ENCODE results near the gene GUCY2C. TPM values are rescaled to one million over a fixed set of nuclear protein-coding genes. Genes with fewer than 3 reads are reported as not detected.

The GUCY2C gene
- total and polyA plus RNA-seq, 4 donors = 3.0 TPM; not detected in 3

DNA sequence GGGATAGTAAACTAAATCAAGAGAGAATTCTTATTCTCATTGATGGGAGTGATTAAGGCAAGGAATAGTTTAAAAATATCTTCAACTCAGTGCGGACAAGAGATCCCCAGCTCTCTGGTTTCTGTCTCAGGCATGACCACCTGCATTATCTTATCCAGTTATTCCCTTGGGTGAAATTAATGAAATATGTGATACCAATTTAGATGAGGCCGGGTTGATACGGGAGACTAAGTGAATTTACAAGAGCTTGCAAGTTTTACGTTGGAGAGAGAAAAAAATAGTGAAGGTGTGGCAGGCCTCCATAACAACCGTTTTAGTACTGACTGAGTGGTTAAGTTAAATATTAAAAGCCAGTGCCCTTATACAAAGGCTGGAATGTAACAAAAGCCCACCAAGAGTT, 67.6 kb downstream of the GUCY2C start:
- H3K27me3 ChIP-seq (ENCODE audit: control insufficient read depth in 1 of 2, insufficient read depth in 2 of 2, low read length in 1 of 2) = no peaks in the 10 kb centered on the region
- DNase-seq = no peak
- WGBS, 2 donors = 81 to 84% methylated on average over 5 of the region's 5 CpGs
- no peak for ATAC-seq (ENCODE audit: low FRiP score)
- H3K27ac ChIP-seq (ENCODE audit: low read depth in 1 of 2, low read length in 2 of 2) = no peak overlapping the region
- H3K4me1 ChIP-seq (ENCODE audit: control insufficient read depth in 1 of 2, insufficient read depth in 2 of 2, low read length in 2 of 2) = no peaks in the 10 kb centered on the region
- intact Hi-C loops (cut with DNase I) = no loop called here
- H3K4me3 ChIP-seq (ENCODE audit: low read length in 2 of 2) = no peak overlapping the region
- H3K9me3 ChIP-seq (ENCODE audit: control insufficient read depth, low read length) = no peaks in the 10 kb centered on the region
- H3K36me3 ChIP-seq (ENCODE audit: control insufficient read depth in 1 of 2, insufficient read depth in 2 of 2, low read length in 1 of 2) = no peaks in the 10 kb centered on the region

DNA sequence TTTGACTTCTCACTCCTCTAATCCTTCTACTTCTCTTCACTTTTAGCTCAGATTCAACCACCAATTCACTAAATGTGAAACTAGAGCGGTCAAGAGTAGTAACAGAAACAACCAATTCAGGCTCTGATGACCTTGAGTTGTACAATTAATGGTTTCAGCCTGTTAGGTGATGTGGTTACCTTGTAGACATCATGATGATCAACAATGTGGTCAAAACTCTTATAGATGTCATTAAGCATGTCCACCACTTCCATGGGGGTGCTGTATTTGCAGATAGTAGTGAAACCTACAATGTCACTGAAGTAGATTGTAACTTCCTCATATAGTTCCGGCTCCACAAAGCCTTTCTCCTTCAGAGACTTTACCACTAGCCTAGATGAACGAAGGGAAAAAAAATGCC, 74.6 kb downstream of the GUCY2C start:
- intact Hi-C loops (cut with DNase I) = loop anchor here in 1 of 2 donors (5.0 kb wide), 1 partner anchor 385 kb away; no protein-coding TSS in a partner anchor
- Histone ChIP-seq H3K4me3 (ENCODE audit: low read length in 2 of 2) (no peak overlapping the region), H3K27ac (ENCODE audit: low read depth in 1 of 2, low read length in 2 of 2) (no peak overlapping the region), H3K9me3 (ENCODE audit: control insufficient read depth, low read length) (no peaks in the 10 kb centered on the region), H3K4me1 (ENCODE audit: control insufficient read depth in 1 of 2, insufficient read depth in 2 of 2, low read length in 2 of 2) (no peaks in the 10 kb centered on the region), H3K36me3 (ENCODE audit: control insufficient read depth in 1 of 2, insufficient read depth in 2 of 2, low read length in 1 of 2) (no peaks in the 10 kb centered on the region), H3K27me3 (ENCODE audit: control insufficient read depth in 1 of 2, insufficient read depth in 2 of 2, low read length in 1 of 2) (no peaks in the 10 kb centered on the region)
- DNase-seq (no peak), ATAC-seq (ENCODE audit: low FRiP score) (no peak)
- 90 to 94% methylated on average over 3 of the region's 3 CpGs for WGBS, 2 donors

DNA sequence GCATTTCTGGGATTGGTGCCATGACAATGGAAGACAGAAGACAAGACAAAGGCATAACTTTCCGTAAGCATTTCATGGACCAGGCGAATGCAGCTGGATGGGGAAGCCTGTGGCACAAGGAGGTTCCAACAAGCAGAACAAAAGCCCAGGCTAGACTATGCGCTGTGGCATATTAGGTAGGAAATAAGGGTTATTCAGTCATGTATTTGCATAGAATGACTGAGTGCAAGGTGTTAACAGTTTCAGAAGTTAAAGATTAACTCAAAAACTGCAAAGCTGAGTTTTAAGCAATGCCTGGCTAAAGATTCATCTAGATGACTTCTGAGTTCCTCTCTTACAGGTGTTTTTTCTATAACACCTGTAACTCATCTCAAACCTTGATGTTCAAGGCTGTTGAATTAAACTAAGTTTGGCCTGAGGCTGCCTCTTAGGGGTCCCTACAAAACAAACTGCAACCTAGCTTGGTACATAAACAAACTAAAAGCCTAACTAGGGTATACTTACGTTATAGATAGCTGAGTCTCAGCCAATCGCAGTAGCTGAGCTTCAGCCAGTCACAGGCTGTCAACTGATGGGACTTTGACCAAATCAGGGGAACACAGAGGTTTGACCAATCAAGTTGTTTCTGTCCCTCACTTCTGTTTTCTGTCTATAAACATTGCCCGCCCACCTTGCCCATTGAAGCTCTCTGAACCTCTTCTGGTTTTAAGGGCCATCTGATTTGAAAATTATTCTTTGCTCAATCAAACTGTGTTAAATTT, 76.5 kb downstream of the GUCY2C start:
- Histone ChIP-seq H3K9me3 (ENCODE audit: control insufficient read depth, low read length) (no peaks in the 10 kb centered on the region), H3K4me1 (ENCODE audit: control insufficient read depth in 1 of 2, insufficient read depth in 2 of 2, low read length in 2 of 2) (no peaks in the 10 kb centered on the region), H3K4me3 (ENCODE audit: low read length in 2 of 2) (no peak overlapping the region), H3K27me3 (ENCODE audit: control insufficient read depth in 1 of 2, insufficient read depth in 2 of 2, low read length in 1 of 2) (no peaks in the 10 kb centered on the region), H3K27ac (ENCODE audit: low read depth in 1 of 2, low read length in 2 of 2) (no peak overlapping the region), H3K36me3 (ENCODE audit: control insufficient read depth in 1 of 2, insufficient read depth in 2 of 2, low read length in 1 of 2) (no peaks in the 10 kb centered on the region)
- DNase-seq (no peak), ATAC-seq (ENCODE audit: low FRiP score) (no peak)
- WGBS, 2 donors = 93% methylated on average over 6 of the region's 6 CpGs
- intact Hi-C loops (cut with DNase I) = loop anchor here (5.0 kb wide), 1 partner anchor 383 kb away; no protein-coding TSS in a partner anchor

DNA sequence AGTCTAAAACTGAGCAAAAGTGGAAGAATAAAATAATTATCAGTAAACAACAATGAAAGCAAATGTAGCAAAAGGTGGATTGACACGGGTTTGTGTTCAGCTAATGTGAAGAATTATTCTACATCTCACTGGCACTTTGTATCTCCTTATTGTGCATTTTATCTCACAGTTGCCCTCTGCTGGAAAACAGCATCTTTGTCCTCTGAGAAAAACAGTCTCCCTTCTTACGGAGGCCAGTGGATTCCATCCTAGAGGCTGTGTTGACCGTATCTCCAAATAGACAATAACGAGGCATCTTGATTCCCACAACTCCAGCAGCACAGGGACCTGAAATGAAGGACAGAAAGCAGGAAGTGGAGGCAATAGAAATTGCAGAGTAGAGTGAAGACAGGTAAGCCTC, 77.4 kb downstream of the GUCY2C start:
- WGBS, 2 donors = 39 to 42% methylated on average over 4 of the region's 4 CpGs
- ATAC-seq (ENCODE audit: low FRiP score) = no peak
- intact Hi-C loops (cut with DNase I) = loop anchor here in 1 of 2 donors (5.0 kb wide), 1 partner anchor 382 kb away; no protein-coding TSS in a partner anchor

DNA sequence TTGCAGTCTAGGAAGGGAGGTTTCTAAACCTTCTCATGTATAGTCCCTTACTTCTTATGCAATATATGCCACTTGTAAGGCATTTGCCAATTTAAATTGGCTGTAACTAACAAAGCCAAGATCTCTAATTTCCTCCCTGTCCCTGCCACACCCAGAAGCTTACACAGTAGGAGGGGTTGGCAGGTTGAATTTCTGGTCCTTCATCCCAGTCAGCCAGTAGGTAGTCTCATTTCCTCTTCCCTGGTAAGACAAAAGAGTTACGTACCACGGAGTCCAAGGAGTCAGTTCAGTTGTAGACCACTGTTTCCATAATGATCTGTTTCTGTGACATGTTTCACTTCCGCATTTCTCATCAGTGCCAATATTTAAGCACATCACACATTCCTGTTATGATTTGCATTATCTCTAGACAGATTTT, 81.7 kb downstream of the GUCY2C start:
- no peak for ATAC-seq (ENCODE audit: low FRiP score)
- 77 to 85% methylated on average over 3 of the region's 3 CpGs for WGBS, 2 donors
- no peak for DNase-seq
- intact Hi-C loops (cut with DNase I) = loop anchor here in 1 of 2 donors (5.0 kb wide), 1 partner anchor 377 kb away; no protein-coding TSS in a partner anchor
- Histone ChIP-seq H3K36me3 (ENCODE audit: control insufficient read depth in 1 of 2, insufficient read depth in 2 of 2, low read length in 1 of 2) (no peaks in the 10 kb centered on the region), H3K4me3 (ENCODE audit: low read length in 2 of 2) (no peak overlapping the region), H3K9me3 (ENCODE audit: control insufficient read depth, low read length) (no peaks in the 10 kb centered on the region), H3K27me3 (ENCODE audit: control insufficient read depth in 1 of 2, insufficient read depth in 2 of 2, low read length in 1 of 2) (no peaks in the 10 kb centered on the region), H3K27ac (ENCODE audit: low read depth in 1 of 2, low read length in 2 of 2) (no peak overlapping the region), H3K4me1 (ENCODE audit: control insufficient read depth in 1 of 2, insufficient read depth in 2 of 2, low read length in 2 of 2) (peaks cover 0 to 2% of the 10 kb centered on the region in 2 donors)

More for the DNA sequence above, 77.4 kb downstream of the GUCY2C start:
- Histone ChIP-seq H3K27me3 (ENCODE audit: control insufficient read depth in 1 of 2, insufficient read depth in 2 of 2, low read length in 1 of 2) (no peaks in the 10 kb centered on the region), H3K27ac (ENCODE audit: low read depth in 1 of 2, low read length in 2 of 2) (no peak overlapping the region), H3K9me3 (ENCODE audit: control insufficient read depth, low read length) (no peaks in the 10 kb centered on the region), H3K4me3 (ENCODE audit: low read length in 2 of 2) (no peak overlapping the region), H3K4me1 (ENCODE audit: control insufficient read depth in 1 of 2, insufficient read depth in 2 of 2, low read length in 2 of 2) (no peaks in the 10 kb centered on the region), H3K36me3 (ENCODE audit: control insufficient read depth in 1 of 2, insufficient read depth in 2 of 2, low read length in 1 of 2) (no peaks in the 10 kb centered on the region)
- no peak for DNase-seq

DNA sequence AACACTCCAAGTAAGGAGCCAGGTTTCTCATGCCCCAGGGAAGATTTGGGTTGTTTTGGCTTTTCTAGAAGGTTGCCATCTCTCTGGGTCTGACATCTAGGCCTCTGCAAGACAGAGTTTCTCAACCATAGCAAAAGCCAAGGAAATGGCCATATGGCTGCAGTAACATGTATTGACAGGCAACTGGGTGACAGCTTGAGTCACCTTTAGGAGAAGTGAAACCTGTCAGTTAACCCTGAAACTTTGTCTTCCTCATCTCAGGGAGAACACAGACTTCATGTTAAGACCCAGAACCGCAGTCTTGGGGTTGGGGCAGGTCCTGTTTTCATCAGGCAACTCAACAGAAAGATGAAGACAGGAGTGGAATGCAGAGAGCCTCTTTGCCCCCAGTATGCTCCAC, 82.7 kb downstream of the GUCY2C start:
- intact Hi-C loops (cut with DNase I) = no loop called here
- DNase-seq (no peak), ATAC-seq (ENCODE audit: low FRiP score) (no peak)
- Histone ChIP-seq H3K9me3 (ENCODE audit: control insufficient read depth, low read length) (no peaks in the 10 kb centered on the region), H3K27ac (ENCODE audit: low read depth in 1 of 2, low read length in 2 of 2) (peak overlapping the region; percentile 2 to 3), H3K4me1 (ENCODE audit: control insufficient read depth in 1 of 2, insufficient read depth in 2 of 2, low read length in 2 of 2) (peaks cover 0 to 2% of the 10 kb centered on the region in 2 donors), H3K27me3 (ENCODE audit: control insufficient read depth in 1 of 2, insufficient read depth in 2 of 2, low read length in 1 of 2) (no peaks in the 10 kb centered on the region), H3K4me3 (ENCODE audit: low read length in 2 of 2) (no peak overlapping the region), H3K36me3 (ENCODE audit: control insufficient read depth in 1 of 2, insufficient read depth in 2 of 2, low read length in 1 of 2) (no peaks in the 10 kb centered on the region)
- whole genome bisulfite sequencing, 2 donors = 86 to 94% methylated on average over 1 of the region's 1 CpG

DNA sequence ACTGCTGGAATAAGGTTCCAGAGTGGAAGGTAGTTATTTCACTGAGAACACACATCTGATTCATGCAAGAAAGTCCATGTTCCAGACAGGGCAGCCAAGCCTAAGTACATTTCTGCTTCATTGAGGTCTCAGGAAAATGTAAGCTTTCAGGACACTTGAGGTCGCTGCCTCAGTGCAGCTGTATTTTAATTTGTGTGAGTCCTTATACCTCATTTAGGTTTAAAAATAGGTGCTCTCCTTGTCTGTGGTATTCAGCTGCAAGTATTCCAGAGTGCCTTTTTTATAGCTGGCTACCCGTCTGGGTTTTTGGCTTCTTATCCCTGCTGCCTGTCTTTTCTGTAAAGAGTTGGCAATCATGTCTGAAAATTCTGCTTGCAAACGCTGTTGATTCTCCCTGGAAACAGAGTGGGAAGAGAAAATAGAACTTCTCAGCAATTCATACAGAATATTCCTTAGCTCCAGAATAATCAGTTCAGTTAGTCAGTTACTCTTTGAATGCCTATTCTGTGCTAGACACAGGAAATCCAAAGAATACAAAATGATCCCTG, 83.4 kb downstream of the GUCY2C start:
- intact Hi-C loops (cut with DNase I) = no loop called here
- 3 to 6% methylated on average over 3 of the region's 3 CpGs for WGBS, 2 donors
- peaks cover 0 to 2% of the 10 kb centered on the region in 2 donors for H3K4me1 ChIP-seq (ENCODE audit: control insufficient read depth in 1 of 2, insufficient read depth in 2 of 2, low read length in 2 of 2)
- ATAC-seq (ENCODE audit: low FRiP score) (no peak), DNase-seq (no peak)
- no peaks in the 10 kb centered on the region for H3K27me3 ChIP-seq (ENCODE audit: control insufficient read depth in 1 of 2, insufficient read depth in 2 of 2, low read length in 1 of 2)
- no peak overlapping the region for H3K4me3 ChIP-seq (ENCODE audit: low read length in 2 of 2)
- no peaks in the 10 kb centered on the region for H3K9me3 ChIP-seq (ENCODE audit: control insufficient read depth, low read length)
- no peaks in the 10 kb centered on the region for H3K36me3 ChIP-seq (ENCODE audit: control insufficient read depth in 1 of 2, insufficient read depth in 2 of 2, low read length in 1 of 2)
- H3K27ac ChIP-seq (ENCODE audit: low read depth in 1 of 2, low read length in 2 of 2) = peak overlapping the region in 1 of 2 donors; percentile 3

DNA sequence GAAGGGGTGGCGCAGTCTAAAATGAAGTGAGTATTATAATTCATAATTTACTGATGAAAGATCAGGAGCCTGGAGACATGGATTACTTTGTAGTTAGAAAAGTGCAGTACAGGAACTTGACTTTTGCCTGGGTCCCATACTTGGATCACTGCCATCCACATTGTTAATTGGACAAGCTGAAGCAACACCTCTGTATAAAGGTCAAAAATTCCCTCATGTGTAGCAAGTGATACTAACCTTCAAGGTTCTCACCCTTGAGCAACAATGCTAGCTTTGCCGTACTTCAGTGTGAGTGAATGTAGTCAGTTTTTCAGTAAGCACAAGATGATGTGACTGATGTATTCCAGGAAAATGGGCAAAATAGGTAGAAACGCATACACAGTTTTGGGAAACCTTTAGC, 84.1 kb downstream of the GUCY2C start:
- ATAC-seq (ENCODE audit: low FRiP score) = no peak
- intact Hi-C loops (cut with DNase I) = no loop called here

More for the DNA sequence above, 84.1 kb downstream of the GUCY2C start:
- Histone ChIP-seq H3K9me3 (ENCODE audit: control insufficient read depth, low read length) (no peaks in the 10 kb centered on the region), H3K36me3 (ENCODE audit: control insufficient read depth in 1 of 2, insufficient read depth in 2 of 2, low read length in 1 of 2) (no peaks in the 10 kb centered on the region), H3K4me1 (ENCODE audit: control insufficient read depth in 1 of 2, insufficient read depth in 2 of 2, low read length in 2 of 2) (peaks cover 0 to 2% of the 10 kb centered on the region in 2 donors), H3K27me3 (ENCODE audit: control insufficient read depth in 1 of 2, insufficient read depth in 2 of 2, low read length in 1 of 2) (no peaks in the 10 kb centered on the region), H3K27ac (ENCODE audit: low read depth in 1 of 2, low read length in 2 of 2) (no peak overlapping the region), H3K4me3 (ENCODE audit: low read length in 2 of 2) (no peak overlapping the region)
- DNase-seq = no peak
- WGBS, 2 donors = 95 to 96% methylated on average over 3 of the region's 3 CpGs

All from aorta (tissue), 5 donors.